HAP-1 (cell line): ENCODE data around the gene DNAJB4.

ENCODE experiments used
- DNase-seq, 2 experiments: peaks; one replicate each; pipeline ENCODE4 v3.0.0-alpha.2; 2016 to 2020; ENCODE audit warnings: low spot score in 2 of 2
- H3K27me3 ChIP-seq: fragments of 250-450 bp; sonication (Bioruptor Pico); 2 replicates; pipeline ENCODE4 v1.5.1; 2020; ENCODE audit warnings: low read depth, mild to moderate bottlenecking, moderate library complexity
- H3K36me3 ChIP-seq: fragments of 250-450 bp; sonication (Bioruptor Pico); replicated peaks from 2 replicates; pipeline ENCODE4 v1.5.1; 2020; ENCODE audit warnings: mild to moderate bottlenecking
- H3K4me1 ChIP-seq: fragments of 250-450 bp; sonication (Bioruptor Pico); 2 replicates; pipeline ENCODE4 v1.5.1; 2020; ENCODE audit warnings: mild to moderate bottlenecking
- H3K4me3 ChIP-seq: fragments of 250-450 bp; sonication (Bioruptor Pico); 2 replicates; pipeline ENCODE4 v1.5.1; 2020; ENCODE audit warnings: mild to moderate bottlenecking, moderate library complexity
- H3K9me3 ChIP-seq: fragments of 250-450 bp; sonication (Bioruptor Pico); 2 replicates; pipeline ENCODE4 v1.5.1; 2020; ENCODE audit warnings: mild to moderate bottlenecking, moderate library complexity
- in situ Hi-C: fragments of 300-500 bp; cut with MboI; formaldehyde crosslinking; loops from 3 replicates; pipeline ENCODE4 v1.14.3; 2020; ENCODE audit warnings: low sequenced_read_pairs, inconsistent platforms, mixed read lengths

Gene DNAJB4

DNA sequence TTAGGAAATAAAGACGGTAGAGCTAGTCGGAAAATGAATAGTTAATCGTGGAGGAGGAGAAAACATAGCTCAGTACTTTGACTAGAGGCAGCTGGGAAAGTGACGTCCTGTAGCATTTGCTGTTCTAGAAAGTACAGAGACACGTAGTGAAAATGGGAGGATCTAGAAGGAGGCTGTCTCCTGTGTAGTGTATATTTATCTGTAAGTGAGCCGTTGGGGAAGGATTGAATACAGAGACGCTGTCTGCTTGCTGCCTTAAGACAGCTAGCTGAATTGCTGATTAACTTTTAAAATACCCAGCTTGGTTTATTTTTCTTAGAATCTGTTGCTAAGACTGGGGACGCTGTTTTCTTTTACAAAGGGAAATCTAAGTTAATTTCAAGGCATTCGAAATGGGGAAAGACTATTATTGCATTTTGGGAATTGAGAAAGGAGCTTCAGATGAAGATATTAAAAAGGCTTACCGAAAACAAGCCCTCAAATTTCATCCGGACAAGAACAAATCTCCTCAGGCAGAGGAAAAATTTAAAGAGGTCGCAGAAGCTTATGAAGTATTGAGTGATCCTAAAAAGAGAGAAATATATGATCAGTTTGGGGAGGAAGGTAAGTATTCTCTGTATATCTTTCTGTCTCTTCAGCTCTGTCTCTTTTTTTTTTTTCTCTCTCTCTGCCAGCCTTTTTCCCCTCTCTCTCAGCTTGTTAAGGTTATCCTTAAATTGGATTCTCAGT lies at the start of gene DNAJB4:
DNAJB4 (plus strand) TSS at position 221 of the 729 bp plus-strand sequence; CDS start at position 393, 172 bp downstream.
- in situ Hi-C loops: no loop called here
- no peaks in the 10 kb centered on the region for H3K36me3 ChIP-seq

DNA sequence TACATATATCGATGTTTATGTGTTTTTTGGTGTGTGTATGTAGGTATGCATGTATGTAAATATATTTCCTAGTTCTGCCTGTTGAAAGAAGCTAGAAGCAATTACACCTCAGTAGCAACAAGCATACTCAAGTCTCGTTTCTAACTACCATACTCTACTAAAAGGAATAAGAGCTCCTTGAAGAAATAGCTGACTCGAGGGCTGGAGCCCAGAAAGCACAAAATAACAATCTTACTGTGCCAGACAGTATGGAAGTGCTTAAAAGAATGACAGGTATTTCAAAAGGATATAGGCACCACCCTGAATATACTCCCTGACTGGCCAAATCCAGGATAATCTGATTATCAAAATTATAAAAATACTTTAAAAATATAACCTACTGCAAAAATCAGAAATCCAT lies 49.0 kb upstream of the DNAJB4 start:
- H3K4me1 ChIP-seq: no peaks in the 10 kb centered on the region
- H3K4me3 ChIP-seq: no peak overlapping the region
- no peaks in the 10 kb centered on the region for H3K27me3 ChIP-seq
- H3K36me3 ChIP-seq: peaks cover 98% of the 10 kb centered on the region
- no peaks in the 10 kb centered on the region for H3K9me3 ChIP-seq
- DNase-seq: no peak
- in situ Hi-C loops: no loop called here

More for the DNA sequence above, at the start of gene DNAJB4:
- peak within 1 kb of the TSS; percentile 39 for H3K4me3 ChIP-seq
- peaks cover 25% of the 10 kb centered on the region for H3K4me1 ChIP-seq
- H3K27me3 ChIP-seq: no peaks in the 10 kb centered on the region
- peak; percentile 76 to 97 for DNase-seq
- no peaks in the 10 kb centered on the region for H3K9me3 ChIP-seq

DNA sequence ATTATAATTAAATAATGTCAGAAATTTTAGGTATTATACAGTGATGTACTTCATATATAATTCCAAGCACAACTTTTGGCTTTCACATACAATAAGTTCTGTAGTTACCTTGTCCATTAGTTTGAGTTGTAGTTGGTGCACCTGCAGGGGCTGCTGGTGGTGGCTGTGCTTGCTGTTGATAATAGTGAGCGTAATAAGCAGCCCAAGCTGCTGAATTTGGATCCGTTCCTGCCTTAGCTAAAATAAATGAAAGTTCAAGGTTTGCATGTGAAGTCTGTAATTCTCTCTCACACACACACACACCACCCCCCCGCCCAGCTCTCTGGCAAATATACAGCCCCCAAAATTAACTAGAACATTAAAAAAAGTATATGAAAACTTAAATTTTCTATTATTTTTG lies 48.3 kb upstream of the DNAJB4 start:
- H3K4me1 ChIP-seq: no peaks in the 10 kb centered on the region
- no peaks in the 10 kb centered on the region for H3K9me3 ChIP-seq
- H3K36me3 ChIP-seq: peaks cover 98% of the 10 kb centered on the region
- H3K4me3 ChIP-seq: no peak overlapping the region
- H3K27me3 ChIP-seq: no peaks in the 10 kb centered on the region
- in situ Hi-C loops: no loop called here
- no peak for DNase-seq

DNA sequence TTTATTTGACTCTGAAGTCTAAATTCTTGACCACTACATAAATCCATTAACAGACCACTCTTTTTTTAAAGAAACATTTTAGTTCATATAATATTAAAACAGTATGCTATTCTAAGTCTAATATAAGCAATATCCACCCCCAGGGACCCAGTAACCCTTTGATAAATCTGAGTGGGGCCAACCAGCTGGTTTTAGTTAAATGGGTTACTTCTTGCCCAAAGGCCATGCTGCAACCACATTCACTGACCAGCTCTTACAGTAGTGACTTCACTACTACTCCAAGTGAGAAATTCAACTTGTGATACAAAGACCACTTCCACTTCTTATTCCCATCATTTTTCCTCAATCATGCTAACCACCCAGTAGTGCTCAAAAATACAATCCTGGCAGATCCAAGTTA lies 46.3 kb upstream of the DNAJB4 start:
- no peak for DNase-seq
- H3K4me1 ChIP-seq: no peaks in the 10 kb centered on the region
- H3K9me3 ChIP-seq: no peaks in the 10 kb centered on the region
- no peak overlapping the region for H3K4me3 ChIP-seq
- H3K36me3 ChIP-seq: peaks cover 100% of the 10 kb centered on the region
- in situ Hi-C loops: no loop called here
- no peaks in the 10 kb centered on the region for H3K27me3 ChIP-seq

DNA sequence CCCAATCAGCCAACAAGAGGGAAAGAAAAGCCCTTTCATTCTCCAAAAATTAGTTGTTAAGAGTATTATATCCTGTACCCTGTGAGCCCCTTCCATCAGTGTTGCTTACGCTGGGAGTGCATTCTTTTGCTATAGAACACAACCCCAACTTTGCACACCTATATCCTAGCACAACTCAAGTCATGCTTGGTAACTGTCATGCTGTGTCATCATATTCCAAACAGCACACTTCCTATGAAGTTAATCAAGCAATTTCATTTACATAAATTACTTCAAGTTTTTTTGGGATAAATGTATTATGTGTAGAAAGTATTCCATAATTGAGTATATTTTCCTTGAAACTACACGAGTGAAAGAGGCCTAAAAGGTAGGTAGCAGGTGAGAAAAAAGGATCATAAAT lies 45.9 kb upstream of the DNAJB4 start:
- H3K36me3 ChIP-seq: peaks cover 100% of the 10 kb centered on the region
- H3K4me1 ChIP-seq: no peaks in the 10 kb centered on the region
- no peaks in the 10 kb centered on the region for H3K9me3 ChIP-seq
- in situ Hi-C loops: no loop called here
- no peaks in the 10 kb centered on the region for H3K27me3 ChIP-seq
- no peak overlapping the region for H3K4me3 ChIP-seq
- DNase-seq: no peak

DNA sequence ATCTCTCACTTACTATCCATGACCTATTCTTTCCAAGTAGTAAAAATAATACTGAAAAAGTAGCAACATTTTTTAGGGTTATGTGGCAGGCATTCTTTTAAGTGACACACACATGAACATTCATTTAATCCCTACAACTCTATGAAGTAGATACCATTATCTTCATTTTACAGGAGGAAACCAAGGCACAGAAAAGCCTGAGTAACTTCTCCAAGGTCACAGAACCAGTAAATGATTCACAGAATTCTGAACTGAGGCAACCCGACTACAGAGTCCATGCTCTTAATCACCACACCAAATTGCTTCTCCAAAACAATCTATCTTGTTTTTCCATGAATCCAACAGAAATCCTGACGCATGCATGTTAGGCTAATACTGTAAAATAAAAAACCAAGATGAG lies 43.3 kb upstream of the DNAJB4 start:
- in situ Hi-C loops: no loop called here
- H3K9me3 ChIP-seq: no peaks in the 10 kb centered on the region

DNA sequence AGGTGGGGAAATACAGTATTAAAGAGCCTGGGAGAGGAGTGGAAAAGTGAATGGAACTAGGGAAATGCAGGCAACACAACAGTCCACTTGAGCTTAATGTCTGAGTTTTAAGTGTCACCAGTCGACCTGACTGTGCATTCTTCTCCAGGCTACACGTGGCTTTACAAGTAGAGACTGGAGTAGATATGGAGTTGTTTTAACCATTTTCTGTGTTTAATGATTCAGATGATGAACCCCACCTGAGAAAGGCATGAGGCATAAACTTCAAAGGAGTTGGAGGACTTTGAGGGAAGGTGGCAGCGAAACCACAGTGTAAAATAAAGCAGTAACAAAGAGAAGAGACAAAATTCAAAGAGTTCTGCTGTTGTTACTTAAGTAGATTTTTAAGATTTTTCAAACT lies 38.4 kb upstream of the DNAJB4 start:
- no peak for DNase-seq
- Histone ChIP-seq H3K4me1 (peaks cover 7% of the 10 kb centered on the region), H3K27me3 (no peaks in the 10 kb centered on the region), H3K4me3 (no peak overlapping the region), H3K9me3 (no peaks in the 10 kb centered on the region), H3K36me3 (peaks cover 99% of the 10 kb centered on the region)
- in situ Hi-C loops: no loop called here

More for the DNA sequence above, 43.3 kb upstream of the DNAJB4 start:
- no peak for DNase-seq
- no peaks in the 10 kb centered on the region for H3K4me1 ChIP-seq
- H3K36me3 ChIP-seq: peaks cover 100% of the 10 kb centered on the region
- no peak overlapping the region for H3K4me3 ChIP-seq
- H3K27me3 ChIP-seq: no peaks in the 10 kb centered on the region

DNA sequence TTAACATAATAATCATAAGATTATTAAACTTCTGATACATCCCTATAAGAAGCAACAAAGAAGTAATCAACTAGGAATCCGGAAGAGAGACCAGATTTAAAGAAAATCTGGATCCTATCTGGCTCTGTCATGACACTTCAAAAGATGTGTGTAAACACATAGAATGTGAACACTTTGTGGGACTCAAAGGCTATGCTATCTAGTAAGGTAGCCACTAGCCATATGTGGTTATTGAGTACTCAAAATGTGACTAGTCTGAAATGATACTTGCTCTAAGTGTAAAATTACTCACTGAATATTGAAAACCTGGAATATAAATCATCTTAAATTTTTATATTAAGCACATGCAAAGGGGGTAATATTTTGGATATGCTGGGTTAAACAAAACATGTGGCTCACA lies 34.5 kb upstream of the DNAJB4 start:
- H3K36me3 ChIP-seq: peaks cover 73% of the 10 kb centered on the region

DNA sequence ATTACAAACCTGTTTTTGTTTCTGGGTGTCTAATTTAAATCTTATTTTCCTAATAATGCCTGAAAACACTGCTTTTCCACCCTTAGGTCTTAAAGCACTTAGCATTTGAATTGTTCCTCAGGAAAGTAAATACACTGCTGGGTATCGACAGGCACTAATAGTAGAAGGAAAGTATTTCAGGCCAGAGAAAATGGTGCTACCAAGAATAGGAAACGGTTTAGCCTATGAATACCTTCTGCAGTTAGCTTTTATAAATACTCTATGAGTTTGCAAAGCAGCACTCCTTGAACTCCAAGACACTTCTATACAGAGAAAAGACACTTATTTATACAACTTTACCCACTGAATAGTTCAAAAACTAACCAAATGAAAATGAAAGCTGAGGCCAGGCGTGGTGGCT lies 32.7 kb upstream of the DNAJB4 start:
- in situ Hi-C loops: no loop called here
- DNase-seq: peak in 1 of 2 experiments; percentile 94
- Histone ChIP-seq H3K4me3 (no peak overlapping the region), H3K36me3 (peaks cover 60% of the 10 kb centered on the region), H3K4me1 (peaks cover 26% of the 10 kb centered on the region), H3K9me3 (no peaks in the 10 kb centered on the region), H3K27me3 (no peaks in the 10 kb centered on the region)

More for the DNA sequence above, 34.5 kb upstream of the DNAJB4 start:
- Histone ChIP-seq H3K4me1 (peaks cover 21% of the 10 kb centered on the region), H3K27me3 (no peaks in the 10 kb centered on the region), H3K4me3 (no peak overlapping the region), H3K9me3 (no peaks in the 10 kb centered on the region)
- in situ Hi-C loops: no loop called here
- DNase-seq: no peak

DNA sequence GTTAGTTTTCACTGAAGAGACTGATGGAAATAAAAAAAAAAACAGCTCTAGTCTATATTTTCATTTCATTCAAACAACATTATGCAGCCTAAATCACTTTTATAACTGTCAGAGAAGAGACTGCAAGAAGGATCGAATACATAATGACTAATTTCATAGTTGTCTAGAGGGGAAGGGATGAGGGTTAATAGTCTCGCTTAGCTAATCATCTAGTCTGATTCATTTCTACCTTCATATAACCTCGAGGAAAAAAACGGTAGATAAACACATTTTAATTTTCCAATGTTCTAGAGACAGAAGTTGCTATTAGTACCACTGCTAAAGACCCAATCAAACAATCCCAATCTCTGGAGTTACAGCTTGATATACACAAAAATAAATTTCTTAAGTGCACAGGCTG lies 29.4 kb upstream of the DNAJB4 start:
- no peaks in the 10 kb centered on the region for H3K9me3 ChIP-seq
- no peak for DNase-seq
- H3K27me3 ChIP-seq: no peaks in the 10 kb centered on the region
- H3K36me3 ChIP-seq: peaks cover 36% of the 10 kb centered on the region
- H3K4me3 ChIP-seq: peak overlapping the region; percentile 63
- in situ Hi-C loops: no loop called here
- H3K4me1 ChIP-seq: peaks cover 23% of the 10 kb centered on the region

DNA sequence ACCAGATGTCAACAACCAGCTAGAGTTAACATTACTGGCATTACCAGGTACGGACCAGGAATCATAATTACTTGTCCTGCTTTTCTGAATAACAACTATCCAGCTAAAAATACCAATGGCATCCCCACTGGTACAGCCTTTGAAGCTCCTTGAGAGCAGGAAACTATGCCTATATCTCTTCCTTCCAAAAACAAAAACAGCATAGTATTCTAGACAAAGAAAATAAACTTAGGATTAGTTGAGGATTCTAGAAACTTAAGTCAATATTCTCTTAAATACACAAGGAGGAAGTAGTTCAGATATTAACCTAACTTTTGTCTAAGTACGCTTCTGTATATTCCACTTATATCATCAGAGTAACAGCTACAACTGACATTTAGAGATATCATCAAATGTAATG lies 28.8 kb upstream of the DNAJB4 start:
- H3K36me3 ChIP-seq: peaks cover 31% of the 10 kb centered on the region
- no peaks in the 10 kb centered on the region for H3K9me3 ChIP-seq
- H3K4me1 ChIP-seq: peaks cover 22% of the 10 kb centered on the region
- in situ Hi-C loops: no loop called here
- H3K4me3 ChIP-seq: peak overlapping the region; percentile 63
- DNase-seq: no peak
- no peaks in the 10 kb centered on the region for H3K27me3 ChIP-seq

DNA sequence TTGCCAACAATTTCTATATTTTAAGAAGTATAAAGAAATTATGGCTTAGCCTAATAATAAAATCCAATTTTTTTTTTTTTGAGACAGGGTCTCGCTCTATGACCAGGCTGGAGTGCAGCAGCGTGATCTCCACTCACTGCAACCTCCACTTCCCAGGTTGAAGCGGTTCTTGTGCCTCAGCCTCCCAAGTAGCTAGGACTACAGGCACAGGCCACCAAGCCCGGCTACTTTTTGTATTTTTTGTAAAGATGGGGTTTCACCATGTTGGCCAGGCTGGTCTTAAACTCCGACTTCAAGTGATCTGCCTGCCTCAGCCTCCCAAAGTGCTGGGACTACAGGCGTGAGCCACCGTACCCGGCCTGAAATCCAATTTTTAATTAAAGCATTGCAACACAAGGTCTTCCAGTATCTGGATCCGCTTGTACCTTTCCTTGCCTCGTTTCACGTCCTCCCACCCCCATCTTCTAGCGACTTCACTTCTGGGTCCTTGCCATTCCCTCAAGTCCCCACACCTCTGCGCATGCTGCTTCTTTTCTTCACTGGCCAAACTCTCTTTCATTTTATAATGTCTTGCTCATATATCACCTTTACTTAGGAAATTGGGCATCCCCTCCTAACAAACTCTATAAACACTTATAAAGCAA lies 28.2 kb upstream of the DNAJB4 start:
- Histone ChIP-seq H3K4me1 (peaks cover 20% of the 10 kb centered on the region), H3K27me3 (no peaks in the 10 kb centered on the region), H3K36me3 (peaks cover 26% of the 10 kb centered on the region), H3K9me3 (no peaks in the 10 kb centered on the region), H3K4me3 (peak overlapping the region; percentile 63)
- in situ Hi-C loops: no loop called here
- peak in 1 of 2 experiments; percentile 50 for DNase-seq

DNA sequence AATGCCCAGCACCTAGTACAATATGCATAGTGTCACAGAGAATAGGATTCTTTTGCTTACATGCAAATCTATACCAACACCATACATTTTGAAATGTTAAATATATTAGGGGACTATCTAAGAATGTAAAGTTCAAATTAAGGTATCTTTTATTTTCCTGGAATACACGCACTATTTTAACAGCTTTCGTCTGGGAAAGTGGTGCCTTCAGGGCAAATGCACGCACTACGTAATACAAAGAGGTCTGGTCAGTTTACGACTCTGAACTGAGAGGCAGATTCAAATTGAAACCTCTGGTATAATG lies 26.8 kb upstream of the DNAJB4 start:
- in situ Hi-C loops: no loop called here
- peaks cover 26% of the 10 kb centered on the region for H3K36me3 ChIP-seq
- DNase-seq: no peak
- no peaks in the 10 kb centered on the region for H3K9me3 ChIP-seq
- H3K4me1 ChIP-seq: peaks cover 27% of the 10 kb centered on the region
- H3K4me3 ChIP-seq: peak overlapping the region; percentile 63
- no peaks in the 10 kb centered on the region for H3K27me3 ChIP-seq

DNA sequence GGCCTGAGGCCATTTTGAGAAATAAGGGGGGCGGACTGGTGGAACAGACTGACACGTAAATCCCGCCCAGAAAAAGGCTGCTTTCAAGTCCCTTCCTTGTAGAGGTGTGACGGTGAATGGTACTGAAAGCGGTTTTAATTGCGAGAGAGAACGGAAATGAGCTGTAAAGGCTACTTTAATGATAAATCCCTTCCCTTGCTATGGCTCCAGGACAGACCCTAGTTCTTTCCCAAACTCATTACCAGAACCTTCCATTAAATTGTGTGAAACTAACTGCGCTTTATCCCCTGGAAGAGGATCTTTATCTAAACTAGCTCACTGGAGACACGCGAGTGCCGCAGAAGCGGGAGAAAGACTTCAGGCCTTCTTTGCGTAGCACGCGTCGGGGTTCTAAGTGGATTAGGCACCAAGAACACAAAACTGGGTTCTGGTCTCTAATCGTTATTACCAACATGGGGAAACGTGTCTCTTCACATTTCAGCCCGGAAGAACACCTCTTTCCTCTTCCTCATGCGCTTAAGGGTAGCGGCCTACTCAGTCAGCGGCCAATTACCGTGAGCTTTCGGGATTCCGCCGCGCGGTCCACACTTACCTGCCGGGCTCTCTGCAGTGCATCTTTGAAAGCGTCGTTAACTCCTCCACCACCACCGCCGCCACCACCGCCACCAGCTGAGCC lies 26.3 kb upstream of the DNAJB4 start:
- peak; percentile 94 to 96 for DNase-seq
- Histone ChIP-seq H3K4me3 (peak overlapping the region; percentile 63), H3K36me3 (peaks cover 26% of the 10 kb centered on the region), H3K4me1 (peaks cover 27% of the 10 kb centered on the region), H3K27me3 (no peaks in the 10 kb centered on the region), H3K9me3 (no peaks in the 10 kb centered on the region)
- in situ Hi-C loops: no loop called here
